ENCODE results near the gene OSBPL5.

DNA sequence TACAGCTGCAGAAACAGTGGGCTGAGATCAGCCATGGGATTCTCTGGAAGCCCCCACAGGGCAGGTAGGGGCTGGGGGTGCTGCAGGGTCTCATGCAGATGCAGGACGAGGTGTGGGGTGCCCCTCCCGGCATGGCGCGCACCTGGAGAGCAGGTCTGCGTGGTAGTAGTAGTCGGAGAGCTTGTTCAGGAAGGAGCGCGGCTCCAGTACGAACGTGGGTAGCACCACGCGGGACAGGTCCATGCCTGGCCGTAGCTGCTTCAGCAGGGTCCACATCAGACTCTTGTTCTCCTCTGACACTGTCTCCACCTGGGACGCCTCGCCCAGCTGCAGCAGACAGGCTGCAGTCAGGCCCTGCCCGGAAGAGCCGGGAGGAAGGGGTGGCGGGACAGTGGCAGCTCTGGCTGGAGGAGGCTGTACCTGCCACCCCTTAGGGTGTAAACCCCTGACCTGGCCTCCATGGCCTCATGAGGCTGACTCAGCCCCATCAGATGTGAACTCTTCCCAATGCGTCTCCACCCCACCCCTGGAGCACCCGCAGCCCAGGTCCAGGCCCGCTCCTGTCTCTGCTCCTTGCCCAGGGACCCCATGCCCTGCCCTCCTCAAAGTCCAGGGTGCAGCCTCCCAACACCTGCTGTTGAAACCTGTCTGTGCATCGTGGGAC, 60.9 kb downstream of the OSBPL5 start:
- TF ChIP-seq, protein P1, sequence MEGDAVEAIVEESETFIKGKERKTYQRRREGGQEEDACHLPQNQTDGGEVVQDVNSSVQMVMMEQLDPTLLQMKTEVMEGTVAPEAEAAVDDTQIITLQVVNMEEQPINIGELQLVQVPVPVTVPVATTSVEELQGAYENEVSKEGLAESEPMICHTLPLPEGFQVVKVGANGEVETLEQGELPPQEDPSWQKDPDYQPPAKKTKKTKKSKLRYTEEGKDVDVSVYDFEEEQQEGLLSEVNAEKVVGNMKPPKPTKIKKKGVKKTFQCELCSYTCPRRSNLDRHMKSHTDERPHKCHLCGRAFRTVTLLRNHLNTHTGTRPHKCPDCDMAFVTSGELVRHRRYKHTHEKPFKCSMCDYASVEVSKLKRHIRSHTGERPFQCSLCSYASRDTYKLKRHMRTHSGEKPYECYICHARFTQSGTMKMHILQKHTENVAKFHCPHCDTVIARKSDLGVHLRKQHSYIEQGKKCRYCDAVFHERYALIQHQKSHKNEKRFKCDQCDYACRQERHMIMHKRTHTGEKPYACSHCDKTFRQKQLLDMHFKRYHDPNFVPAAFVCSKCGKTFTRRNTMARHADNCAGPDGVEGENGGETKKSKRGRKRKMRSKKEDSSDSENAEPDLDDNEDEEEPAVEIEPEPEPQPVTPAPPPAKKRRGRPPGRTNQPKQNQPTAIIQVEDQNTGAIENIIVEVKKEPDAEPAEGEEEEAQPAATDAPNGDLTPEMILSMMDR (conservative IDR thresholded peaks at IDR 0.05; ENCODE audit: low read depth, low read length) = no peak
- no peak for TF ChIP-seq EZH2 (IDR thresholded peaks at IDR 0.05; ENCODE audit: borderline replicate concordance, low read depth, low read length, poor library complexity, severe bottlenecking)
